H54 (cell line): ENCODE data around the gene ARHGEF7.
"Not testable (repeated sequence)": the region's sequence is repeated elsewhere in the genome, so short reads cannot be mapped to it uniquely, and the experiment has no call there.

Source experiments
- DNase-seq: peaks from one replicate; pipeline ENCODE4 v3.0.0; 2011; ENCODE audit warnings: low spot score, mixed read lengths; ENCODE audit not compliant: insufficient read length
- FAIRE-seq: peaks from 3 replicates; lab custom pipeline; 2011; peaks lifted over from hg19 to GRCh38; lab: Jason Lieb, UNC
- POLR2A ChIP-seq: IDR thresholded peaks from 2 replicates; pipeline ENCODE4 v1.6.1; 2011; ENCODE audit warnings: low read depth, mild to moderate bottlenecking, low read length

The ARHGEF7 gene

DNA sequence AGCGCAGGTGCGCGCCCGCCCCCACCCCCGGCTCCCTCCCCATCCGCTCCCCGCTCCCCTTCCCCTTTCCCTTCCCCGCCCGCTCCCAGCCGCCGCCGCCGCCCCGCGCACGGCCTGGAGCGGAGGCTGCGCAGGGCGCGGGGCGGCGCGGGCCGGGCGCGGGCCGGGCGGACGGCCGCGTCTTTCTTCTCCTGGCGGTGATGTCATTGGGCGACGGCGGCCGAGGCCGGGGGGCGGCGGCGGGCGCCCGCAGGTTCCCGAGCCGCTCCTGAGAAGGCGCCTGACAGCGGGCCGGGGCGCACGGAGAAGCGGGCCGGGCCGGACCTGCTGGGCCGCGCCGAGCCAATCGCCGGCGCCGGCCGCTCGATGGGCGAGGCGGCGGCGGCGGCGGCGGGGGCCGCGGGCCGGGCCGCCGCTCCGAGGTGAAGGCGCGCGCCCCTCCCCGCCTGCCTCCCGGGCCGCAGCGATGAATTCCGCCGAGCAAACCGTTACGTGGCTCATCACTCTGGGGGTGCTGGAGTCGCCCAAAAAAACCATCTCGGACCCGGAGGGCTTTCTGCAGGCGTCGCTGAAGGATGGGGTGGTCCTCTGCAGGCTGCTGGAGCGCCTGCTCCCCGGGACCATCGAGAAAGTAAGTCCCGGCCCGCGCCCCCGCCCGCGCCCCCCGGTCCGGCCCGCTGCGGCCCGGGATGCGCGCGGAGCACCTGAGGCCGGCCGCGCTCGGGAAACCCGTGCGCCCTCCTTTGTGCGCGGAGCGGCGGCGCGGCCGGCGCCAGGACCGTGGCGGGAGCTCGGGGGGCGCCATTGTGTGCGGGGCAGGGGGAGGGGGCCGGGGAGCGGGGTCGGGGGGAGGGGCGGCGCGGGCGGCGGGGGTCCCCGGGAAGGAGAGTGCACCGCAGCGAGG is at the start of gene ARHGEF7:
ARHGEF7 (plus strand) TSS at position 250 of the 904 bp plus-strand sequence; CDS start at position 467, 217 bp downstream.
- FAIRE-seq (no peak), DNase-seq (no peak)
- TF ChIP-seq POLR2A, result no peak

- no peak for DNase-seq
- no peak for FAIRE-seq
- no peak for TF ChIP-seq POLR2A
Measured at GRCh38 chr13:111065698-111066097, 49.4 kb upstream of the ARHGEF7 start.

DNA sequence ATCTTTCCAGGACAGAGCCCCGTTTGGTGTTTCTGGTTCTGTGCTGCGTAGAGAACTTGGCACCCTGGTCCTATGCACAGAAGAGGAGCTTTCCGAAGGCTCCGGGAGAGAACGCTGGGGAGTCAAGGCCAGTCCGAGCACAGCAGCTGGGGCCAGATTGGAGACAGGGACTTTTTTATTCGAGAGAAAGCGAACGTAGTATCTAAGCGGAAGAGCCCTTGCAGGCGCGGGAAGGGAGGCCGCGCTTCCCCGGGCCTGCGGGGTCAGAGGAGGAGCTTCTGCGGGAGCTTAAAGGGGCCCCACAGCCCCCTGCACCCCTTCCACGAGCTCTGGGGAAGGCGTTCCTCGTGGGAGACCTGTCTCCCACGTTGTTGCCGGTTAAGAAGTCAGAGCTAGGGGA is 48.6 kb upstream of the ARHGEF7 start:
- FAIRE-seq (no peak), DNase-seq (no peak)
- TF ChIP-seq POLR2A, result no peak

- no peak for TF ChIP-seq POLR2A
- DNase-seq, result no peak
- peak; percentile 53 for FAIRE-seq
Measured at GRCh38 chr13:111068009-111068350, 47.1 kb upstream of the ARHGEF7 start.

DNA sequence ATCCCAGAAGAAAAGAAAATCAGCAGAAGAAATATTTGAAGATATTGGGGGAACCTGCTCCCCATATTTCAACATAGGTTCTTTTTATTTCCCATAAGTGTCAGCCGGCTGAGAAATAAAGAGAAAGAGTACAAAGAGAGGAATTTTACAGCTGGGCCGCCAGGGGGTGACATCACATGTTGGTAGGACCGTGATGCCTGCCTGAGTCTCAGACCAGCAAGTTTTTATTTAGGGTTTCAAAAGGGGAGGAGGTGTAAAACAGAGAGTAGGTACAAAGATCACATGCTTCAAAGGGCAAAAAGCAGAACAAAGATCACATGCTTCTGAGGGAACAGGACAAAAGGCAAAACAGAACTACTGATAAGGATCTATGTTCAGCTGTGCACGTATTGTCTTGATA is 44.0 kb upstream of the ARHGEF7 start:
- not testable (repeated sequence) for FAIRE-seq, DNase-seq

DNA sequence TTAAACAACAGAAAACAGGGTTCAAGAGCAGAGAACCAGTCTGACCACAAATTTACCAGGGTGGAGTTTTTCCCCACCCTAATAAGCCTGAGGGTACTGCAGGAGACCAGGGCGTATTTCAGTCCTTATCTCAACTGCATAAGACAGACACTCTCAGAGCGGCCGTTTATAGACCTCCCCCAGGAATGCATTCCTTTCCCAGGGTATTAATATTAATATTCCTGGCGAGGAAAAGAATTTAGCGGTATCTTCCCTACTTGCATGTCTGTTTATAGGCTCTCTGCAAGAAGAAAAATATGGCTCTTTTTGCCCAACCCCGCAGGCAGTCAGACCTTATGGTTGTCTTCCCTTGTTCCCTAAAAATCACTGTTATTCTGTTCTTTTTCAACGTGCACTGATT is 43.6 kb upstream of the ARHGEF7 start:
- not testable (repeated sequence) for FAIRE-seq, DNase-seq

DNA sequence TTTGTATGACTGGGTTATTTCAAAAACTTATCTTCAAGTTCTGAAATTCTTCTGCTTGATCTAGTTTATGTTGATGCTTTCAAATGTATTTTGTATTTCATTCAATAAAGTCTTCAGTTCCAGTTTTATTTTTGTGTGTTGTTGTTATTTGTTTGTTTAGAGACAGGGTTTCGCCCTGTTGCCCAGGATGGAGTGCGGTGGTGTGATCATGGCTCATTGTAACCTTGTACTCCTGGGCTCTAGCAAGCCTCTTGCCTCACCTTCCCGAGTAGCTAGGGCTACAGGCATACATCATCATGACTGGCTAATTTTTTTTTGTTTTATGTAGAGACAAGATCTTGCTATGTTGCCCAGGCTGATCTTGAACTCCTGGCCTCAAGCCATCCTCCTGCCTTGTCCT is 40.3 kb upstream of the ARHGEF7 start:
- no peak for TF ChIP-seq POLR2A
- no peak for FAIRE-seq

GRCh38 chr13:111076155-111077013 is 38.7 kb upstream of the ARHGEF7 start:
- DNase-seq, result no peak
- TF ChIP-seq POLR2A, result no peak
- FAIRE-seq, result no peak

More for the DNA sequence above, 40.3 kb upstream of the ARHGEF7 start:
- DNase-seq, result no peak

- DNase-seq (no peak), FAIRE-seq (no peak)
- no peak for TF ChIP-seq POLR2A
Measured at GRCh38 chr13:111079375-111079774, 35.7 kb upstream of the ARHGEF7 start.

DNA sequence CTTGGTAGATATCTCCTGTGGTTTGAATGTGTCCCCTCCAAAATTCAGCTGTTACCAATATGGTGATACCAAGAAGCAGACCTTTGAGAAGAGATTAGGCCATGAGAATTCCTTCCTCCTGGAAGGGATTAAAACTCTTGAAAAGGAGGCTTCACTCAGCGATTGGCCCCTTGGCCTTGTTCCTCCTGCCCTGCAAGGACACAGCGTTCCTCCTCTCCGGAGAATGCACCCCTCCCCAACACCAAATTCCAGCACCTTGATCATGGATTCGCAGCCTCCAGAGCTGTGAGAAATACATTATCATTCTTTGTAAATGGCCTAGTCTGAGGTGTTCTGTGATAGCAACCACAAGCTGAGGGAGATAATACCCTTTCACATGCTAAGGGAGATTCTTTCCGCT is 34.5 kb upstream of the ARHGEF7 start:
- FAIRE-seq (no peak), DNase-seq (no peak)
- TF ChIP-seq POLR2A, result no peak

DNA sequence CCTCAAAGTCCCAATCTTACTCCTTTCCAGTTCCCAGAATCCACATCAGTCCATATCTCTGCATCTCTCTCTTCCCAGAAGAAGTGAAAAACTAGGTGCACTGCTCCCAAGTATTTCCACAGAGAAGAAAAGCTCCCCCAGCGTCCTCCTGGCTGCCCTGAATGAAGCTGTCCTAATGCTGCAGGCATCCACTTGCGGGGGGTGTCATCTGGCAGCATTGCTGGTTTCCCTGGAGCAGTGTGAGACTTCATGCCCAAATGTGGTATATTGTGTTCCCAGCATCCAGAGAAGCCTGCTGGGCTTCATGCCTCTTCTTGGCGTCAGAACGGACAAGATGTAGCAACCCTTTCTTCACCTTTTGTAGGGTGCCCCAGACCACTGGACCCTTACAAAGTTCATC is 32.9 kb upstream of the ARHGEF7 start:
- FAIRE-seq, result no peak
- no peak for TF ChIP-seq POLR2A

DNA sequence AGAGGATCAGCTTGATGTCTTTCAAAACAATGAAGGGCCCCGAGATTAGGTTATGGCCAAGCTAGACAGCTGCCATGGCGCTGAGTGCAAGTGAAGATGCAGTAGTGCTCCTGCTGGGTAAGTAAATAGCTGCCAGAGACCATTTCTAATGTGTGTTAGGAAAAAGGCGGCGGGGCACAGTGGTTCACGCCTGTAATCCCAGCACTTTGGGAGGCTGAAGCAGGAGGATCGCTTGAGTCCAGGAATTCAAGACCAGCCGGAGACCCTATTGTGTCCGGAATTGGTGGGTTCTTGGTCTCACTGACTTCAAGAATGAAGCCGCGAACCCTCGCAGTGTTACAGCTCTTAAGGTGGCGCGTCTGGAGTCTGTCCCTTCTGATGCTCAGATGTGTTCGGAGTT is 32.3 kb upstream of the ARHGEF7 start:
- DNase-seq, FAIRE-seq: not testable (repeated sequence)

More for the DNA sequence above, 32.9 kb upstream of the ARHGEF7 start:
- no peak for DNase-seq

DNA sequence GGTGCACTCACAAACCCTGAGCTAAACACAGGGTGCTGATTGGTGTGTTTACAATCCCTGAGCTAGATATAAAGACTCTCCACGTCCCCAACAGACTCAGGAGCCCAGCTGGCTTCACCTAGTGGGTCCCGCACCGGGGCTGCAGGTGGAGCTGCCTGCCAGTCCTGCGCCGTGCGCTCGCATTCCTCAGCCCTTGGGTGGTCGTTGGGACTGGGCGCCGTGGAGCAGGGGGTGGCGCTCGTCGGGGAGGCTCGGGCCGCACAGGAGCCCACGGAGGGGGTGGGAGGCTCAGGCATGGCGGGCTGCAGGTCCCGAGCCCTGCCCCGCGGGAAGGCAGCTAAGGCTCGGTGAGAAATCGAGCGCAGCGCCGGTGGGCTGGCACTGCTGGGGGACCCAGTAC is 31.4 kb upstream of the ARHGEF7 start:
- not testable (repeated sequence) for DNase-seq

DNA sequence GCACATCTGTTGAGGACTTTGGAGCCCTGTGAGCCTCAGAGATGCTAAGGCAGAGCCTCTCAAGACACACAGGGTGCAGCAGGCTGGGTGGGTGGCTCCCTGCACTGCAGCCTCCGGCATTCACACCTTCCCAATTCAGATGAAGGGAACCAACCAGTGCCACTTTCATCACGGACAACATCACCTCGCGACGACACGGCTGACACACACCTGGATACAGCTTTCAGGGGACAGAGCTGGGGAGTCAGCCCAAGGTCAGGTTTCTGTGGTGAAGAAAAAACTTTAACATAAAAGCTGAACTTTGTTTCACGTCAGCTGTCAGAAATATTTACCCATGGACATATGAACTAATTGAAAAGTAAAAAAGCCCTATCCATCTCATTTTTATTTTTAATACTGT is 24.9 kb upstream of the ARHGEF7 start:
- DNase-seq (no peak), FAIRE-seq (no peak)
- TF ChIP-seq POLR2A, result no peak

More for the DNA sequence above, 31.4 kb upstream of the ARHGEF7 start:
- FAIRE-seq, result not testable (repeated sequence)
